GM13977 (cell line): Measurements from ENCODE around the gene UBD.

Source experiments
- DNase-seq: peaks from one replicate; pipeline ENCODE4 v3.0.0; 2012; ENCODE audit warnings: low spot score
- CTCF ChIP-seq: IDR thresholded peaks from 2 replicates; pipeline ENCODE4 v1.5.1; 2012; ENCODE audit warnings: mild to moderate bottlenecking, control low read depth; ENCODE audit not compliant: insufficient read depth; ENCODE audit errors: extremely low read depth, missing control alignments
- in situ Hi-C: fragments of 300-500 bp; cut with MboI; formaldehyde crosslinking; loops from one replicate; pipeline ENCODE4 v1.12.0; 2022; ENCODE audit warnings: low sequenced_read_pairs, low pct_unique_long_range_greater_than_20kb, mixed read lengths, inconsistent platforms; ENCODE audit not compliant: unreplicated experiment

UBD gene

DNA sequence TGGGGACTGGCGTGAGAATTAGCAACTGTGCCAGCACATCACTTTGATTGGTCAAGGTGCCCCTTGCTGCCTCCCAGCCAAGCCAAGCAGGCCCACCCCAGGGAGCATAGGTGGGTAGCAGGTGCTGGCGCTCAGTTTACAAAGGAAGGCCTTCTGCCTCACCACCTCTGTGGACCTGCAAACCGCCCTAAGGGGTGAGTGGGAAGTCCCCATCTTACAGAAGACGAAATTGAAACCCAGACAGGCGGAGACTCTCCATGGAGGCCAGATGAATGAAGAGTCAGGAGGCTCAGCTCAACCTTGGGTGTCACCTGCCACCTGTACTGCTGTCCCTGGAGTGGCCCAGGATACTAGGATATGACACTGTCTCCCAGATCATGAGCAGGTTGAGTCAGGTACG, 50.3 kb downstream of the UBD start:
- TF ChIP-seq CTCF = no peak
- peak; percentile 53 for DNase-seq
- in situ Hi-C loops = no loop called here

- no peak for TF ChIP-seq CTCF
- in situ Hi-C loops = no loop called here
- DNase-seq = no peak
These were observed 52.2 kb downstream of the UBD start for GRCh38 chr6:29507319-29507718.

DNA sequence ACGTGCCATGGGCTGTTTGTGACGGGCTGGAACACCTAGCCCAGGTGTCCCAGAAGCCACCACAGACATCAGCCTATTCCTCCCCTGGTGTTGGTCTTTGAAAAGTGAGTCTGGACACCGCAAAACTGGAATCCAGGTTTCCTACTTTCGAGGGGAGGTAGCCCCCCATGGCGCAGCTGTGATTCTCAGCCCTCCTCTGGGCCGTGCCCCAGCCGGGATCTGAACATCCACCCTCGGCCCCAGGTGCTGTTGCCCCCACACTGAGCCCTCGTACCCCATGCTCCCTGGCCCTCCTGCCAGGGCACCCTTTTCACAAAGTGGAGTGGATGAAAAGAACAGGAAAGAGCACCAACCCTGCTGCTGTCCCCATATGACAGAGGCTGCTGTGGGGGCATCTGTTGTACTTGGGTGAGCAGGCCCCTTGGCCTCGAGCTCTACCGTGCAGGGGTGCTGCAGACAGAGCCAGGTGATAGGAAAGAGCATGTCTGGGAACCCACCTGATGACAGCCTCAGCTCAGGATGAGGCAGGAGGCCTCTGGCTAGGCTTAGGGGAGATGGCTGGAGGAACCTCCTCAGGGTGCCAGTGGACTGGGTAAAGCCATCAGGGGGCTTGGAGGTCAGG, 53.0 kb downstream of the UBD start:
- TF ChIP-seq CTCF = no peak
- in situ Hi-C loops = no loop called here
- no peak for DNase-seq

- TF ChIP-seq CTCF = no peak
- in situ Hi-C loops = no loop called here
- DNase-seq = no peak
These were observed 53.7 kb downstream of the UBD start for GRCh38 chr6:29505808-29506207.
